Measurements from ENCODE around the gene EIF3J.

EIF3J gene

DNA sequence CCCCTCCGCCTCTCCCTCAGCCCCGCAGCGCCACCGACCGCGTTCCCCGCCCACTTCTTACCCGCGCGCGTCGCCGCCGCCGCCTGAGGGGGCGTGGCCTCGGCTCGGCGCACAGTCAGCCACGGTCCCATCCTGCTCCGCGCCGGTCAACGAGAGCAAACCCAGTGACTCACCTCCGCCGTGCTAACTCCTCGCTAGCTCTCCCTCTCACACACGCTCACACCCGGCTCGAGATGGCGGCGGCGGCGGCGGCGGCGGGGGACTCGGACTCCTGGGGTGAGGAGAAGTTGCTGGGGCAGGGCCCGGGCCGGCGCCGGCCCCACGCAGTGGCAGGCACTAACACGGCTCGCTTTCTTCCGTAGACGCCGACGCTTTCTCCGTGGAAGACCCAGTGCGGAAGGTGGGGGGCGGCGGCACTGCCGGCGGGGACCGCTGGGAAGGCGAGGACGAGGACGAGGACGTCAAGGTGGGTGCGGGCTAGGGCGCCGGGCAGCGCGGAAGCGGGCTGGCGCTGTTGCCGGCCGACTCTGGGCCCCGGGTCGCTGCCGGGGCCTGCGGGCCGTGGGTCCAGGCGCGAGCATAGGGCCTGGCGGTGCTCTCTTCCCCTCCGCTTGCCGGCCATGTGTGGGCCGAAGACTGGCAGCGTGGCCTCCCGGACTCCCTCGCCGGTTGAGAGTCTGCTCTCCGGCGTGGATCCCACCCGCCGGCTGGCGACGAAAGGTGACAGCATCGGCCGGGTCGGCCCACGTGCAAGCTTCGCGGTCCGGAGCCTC is at the start of gene EIF3J:
EIF3J (plus strand) TSS at position 186 of the 773 bp plus-strand sequence; CDS start at position 234, 48 bp downstream.
- peak within 1 kb of the TSS; percentile 94 for H3K4me3 ChIP-seq (ENCODE audit: low read length)
- no peaks in the 10 kb centered on the region for H3K9me3 ChIP-seq (ENCODE audit: insufficient read depth, low read length)
- peaks cover 10% of the 10 kb centered on the region for H3K4me1 ChIP-seq (ENCODE audit: low read length)
- no peaks in the 10 kb centered on the region for H3K27me3 ChIP-seq (ENCODE audit: low read depth, low read length)
- H3K79me2 ChIP-seq (ENCODE audit: low read length) = peaks cover 50% of the 10 kb centered on the region
- H4K20me1 ChIP-seq (ENCODE audit: insufficient read depth, low read length) = 0 out of 2 replicates have a peak, but pooled peaks cover 9% of the 10 kb centered on the region
- H3K36me3 ChIP-seq (replicated peaks; ENCODE audit: low read depth, low read length) = peaks cover 20% of the 10 kb centered on the region
- H3K9ac ChIP-seq (ENCODE audit: low read length) = peak within 1 kb of the TSS; percentile 83
- TF ChIP-seq, protein P1, sequence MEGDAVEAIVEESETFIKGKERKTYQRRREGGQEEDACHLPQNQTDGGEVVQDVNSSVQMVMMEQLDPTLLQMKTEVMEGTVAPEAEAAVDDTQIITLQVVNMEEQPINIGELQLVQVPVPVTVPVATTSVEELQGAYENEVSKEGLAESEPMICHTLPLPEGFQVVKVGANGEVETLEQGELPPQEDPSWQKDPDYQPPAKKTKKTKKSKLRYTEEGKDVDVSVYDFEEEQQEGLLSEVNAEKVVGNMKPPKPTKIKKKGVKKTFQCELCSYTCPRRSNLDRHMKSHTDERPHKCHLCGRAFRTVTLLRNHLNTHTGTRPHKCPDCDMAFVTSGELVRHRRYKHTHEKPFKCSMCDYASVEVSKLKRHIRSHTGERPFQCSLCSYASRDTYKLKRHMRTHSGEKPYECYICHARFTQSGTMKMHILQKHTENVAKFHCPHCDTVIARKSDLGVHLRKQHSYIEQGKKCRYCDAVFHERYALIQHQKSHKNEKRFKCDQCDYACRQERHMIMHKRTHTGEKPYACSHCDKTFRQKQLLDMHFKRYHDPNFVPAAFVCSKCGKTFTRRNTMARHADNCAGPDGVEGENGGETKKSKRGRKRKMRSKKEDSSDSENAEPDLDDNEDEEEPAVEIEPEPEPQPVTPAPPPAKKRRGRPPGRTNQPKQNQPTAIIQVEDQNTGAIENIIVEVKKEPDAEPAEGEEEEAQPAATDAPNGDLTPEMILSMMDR (IDR thresholded peaks at IDR 0.05; ENCODE audit: low read depth, low read length) = no peak
- no peak for TF ChIP-seq EZH2phosphoT487 (IDR thresholded peaks at IDR 0.05; ENCODE audit: low read depth)
- peak within 1 kb of the TSS; percentile 81 for H3K4me2 ChIP-seq (ENCODE audit: low read length)
- H3K27ac ChIP-seq (ENCODE audit: low read length) = peak within 1 kb of the TSS; percentile 69
- peak within 1 kb of the TSS; percentile 84; the same call in 1 of the 2 replicates for H2AFZ ChIP-seq (ENCODE audit: low read depth, low read length)

GRCh38 chr15:44489464-44489863 is 47.5 kb upstream of the EIF3J start:
- Histone ChIP-seq H3K4me1 (ENCODE audit: low read length) (peaks cover 9% of the 10 kb centered on the region), H3K27me3 (ENCODE audit: low read depth, low read length) (no peaks in the 10 kb centered on the region), H4K20me1 (ENCODE audit: insufficient read depth, low read length) (no peaks in the 10 kb centered on the region; the same call in 1 of the 2 replicates), H3K36me3 (replicated peaks; ENCODE audit: low read depth, low read length) (peaks cover 26% of the 10 kb centered on the region), H3K4me2 (ENCODE audit: low read length) (no peak overlapping the region), H2AFZ (ENCODE audit: low read depth, low read length) (no peak overlapping the region), H3K4me3 (ENCODE audit: low read length) (no peak overlapping the region), H3K9ac (ENCODE audit: low read length) (no peak overlapping the region), H3K27ac (ENCODE audit: low read length) (no peak overlapping the region), H3K79me2 (ENCODE audit: low read length) (0 out of 2 replicates have a peak, but pooled peaks cover 5% of the 10 kb centered on the region), H3K9me3 (ENCODE audit: insufficient read depth, low read length) (no peaks in the 10 kb centered on the region)
- TF ChIP-seq, protein P1 (IDR thresholded peaks at IDR 0.05; ENCODE audit: low read depth, low read length) = no peak
- no peak for TF ChIP-seq EZH2phosphoT487 (IDR thresholded peaks at IDR 0.05; ENCODE audit: low read depth)

GRCh38 chr15:44490622-44491021 is 46.3 kb upstream of the EIF3J start:
- TF ChIP-seq EZH2phosphoT487 (IDR thresholded peaks at IDR 0.05; ENCODE audit: low read depth) = no peak
- TF ChIP-seq, protein P1 (IDR thresholded peaks at IDR 0.05; ENCODE audit: low read depth, low read length) = no peak
- Histone ChIP-seq H3K27ac (ENCODE audit: low read length) (no peak overlapping the region), H3K4me2 (ENCODE audit: low read length) (no peak overlapping the region), H3K4me1 (ENCODE audit: low read length) (peaks cover 9% of the 10 kb centered on the region), H3K9me3 (ENCODE audit: insufficient read depth, low read length) (no peaks in the 10 kb centered on the region), H4K20me1 (ENCODE audit: insufficient read depth, low read length) (no peaks in the 10 kb centered on the region; the same call in 1 of the 2 replicates), H3K27me3 (ENCODE audit: low read depth, low read length) (no peaks in the 10 kb centered on the region), H3K9ac (ENCODE audit: low read length) (no peak overlapping the region), H3K4me3 (ENCODE audit: low read length) (no peak overlapping the region), H3K79me2 (ENCODE audit: low read length) (no peaks in the 10 kb centered on the region), H3K36me3 (replicated peaks; ENCODE audit: low read depth, low read length) (peaks cover 26% of the 10 kb centered on the region), H2AFZ (ENCODE audit: low read depth, low read length) (no peak overlapping the region)

GRCh38 chr15:44492040-44492439 is 44.9 kb upstream of the EIF3J start:
- Histone ChIP-seq H3K4me2 (ENCODE audit: low read length) (no peak overlapping the region), H3K79me2 (ENCODE audit: low read length) (no peaks in the 10 kb centered on the region), H3K27ac (ENCODE audit: low read length) (no peak overlapping the region)

More at GRCh38 chr15:44492040-44492439, 44.9 kb upstream of the EIF3J start:
- Histone ChIP-seq H4K20me1 (ENCODE audit: insufficient read depth, low read length) (no peaks in the 10 kb centered on the region; the same call in 1 of the 2 replicates), H2AFZ (ENCODE audit: low read depth, low read length) (no peak overlapping the region), H3K27me3 (ENCODE audit: low read depth, low read length) (no peaks in the 10 kb centered on the region), H3K4me3 (ENCODE audit: low read length) (no peak overlapping the region), H3K36me3 (replicated peaks; ENCODE audit: low read depth, low read length) (peaks cover 23% of the 10 kb centered on the region), H3K9me3 (ENCODE audit: insufficient read depth, low read length) (no peaks in the 10 kb centered on the region), H3K4me1 (ENCODE audit: low read length) (no peaks in the 10 kb centered on the region), H3K9ac (ENCODE audit: low read length) (no peak overlapping the region)
- TF ChIP-seq EZH2phosphoT487 (IDR thresholded peaks at IDR 0.05; ENCODE audit: low read depth) = no peak
- TF ChIP-seq, protein P1 (IDR thresholded peaks at IDR 0.05; ENCODE audit: low read depth, low read length) = no peak
